ENCODE data around the gene MIGA2.
"Not testable (repeated sequence)": the region's sequence is repeated elsewhere in the genome, so short reads cannot be mapped to it uniquely, and the experiment has no call there.

The MIGA2 gene
- 6.1 to 27.6 (median 14.4) reads per million in 17 experiments for total RNA-seq

GRCh38 chr9:129036241-129036922, at the start of gene MIGA2:
MIGA2 (plus strand) TSS chr9:129036626; CDS start chr9:129040595, 3,969 bp downstream.
- peak; percentile 98 to 99 (median 99) for DNase-seq

GRCh38 chr9:128986671-128987070, 49.8 kb upstream of the MIGA2 start:
- no peak for DNase-seq

DNA sequence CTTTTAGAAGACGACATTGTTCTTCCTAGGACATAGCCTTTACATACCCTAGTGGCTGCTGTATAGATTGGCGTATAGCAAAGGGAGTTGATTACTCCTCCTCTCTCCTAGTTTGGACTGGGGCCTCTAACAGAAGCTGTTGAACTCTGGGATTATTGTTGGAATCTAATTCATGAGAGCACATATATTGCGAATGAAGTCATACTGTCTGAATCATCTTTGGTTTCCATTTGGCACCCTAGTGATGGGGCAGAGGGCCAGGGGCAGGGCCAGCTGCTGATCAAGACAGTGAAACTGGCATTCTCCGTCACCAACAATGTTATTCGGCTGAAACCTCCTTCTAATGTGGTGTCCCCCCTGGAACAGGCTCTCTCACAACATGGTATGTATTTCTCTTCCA, 48.6 kb upstream of the MIGA2 start:
- DNase-seq = no peak

DNA sequence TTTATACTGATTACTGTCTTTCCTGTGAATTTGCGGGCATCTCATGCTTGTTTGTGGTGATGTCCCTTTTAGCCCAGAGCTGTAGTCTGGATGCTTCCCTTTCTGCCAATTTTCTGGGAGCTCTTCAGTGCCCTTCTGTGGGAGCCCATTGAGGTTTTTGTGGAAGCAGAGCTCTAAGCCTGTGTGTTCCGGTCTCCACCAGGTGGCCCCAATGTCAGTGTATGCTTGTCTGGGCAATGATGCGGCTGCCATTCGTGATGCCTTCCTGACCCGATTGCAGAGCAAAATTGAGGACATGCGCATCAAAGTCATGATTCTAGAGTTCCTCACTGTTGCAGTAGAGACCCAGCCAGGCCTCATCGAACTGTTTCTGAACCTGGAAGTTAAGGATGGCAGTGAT, 43.4 kb upstream of the MIGA2 start:
- DNase-seq = no peak

- no peak for DNase-seq
These were observed 40.6 kb upstream of the MIGA2 start for GRCh38 chr9:128995791-128996190.

- DNase-seq = no peak
These were observed 38.0 kb upstream of the MIGA2 start for GRCh38 chr9:128998462-128998861.

DNA sequence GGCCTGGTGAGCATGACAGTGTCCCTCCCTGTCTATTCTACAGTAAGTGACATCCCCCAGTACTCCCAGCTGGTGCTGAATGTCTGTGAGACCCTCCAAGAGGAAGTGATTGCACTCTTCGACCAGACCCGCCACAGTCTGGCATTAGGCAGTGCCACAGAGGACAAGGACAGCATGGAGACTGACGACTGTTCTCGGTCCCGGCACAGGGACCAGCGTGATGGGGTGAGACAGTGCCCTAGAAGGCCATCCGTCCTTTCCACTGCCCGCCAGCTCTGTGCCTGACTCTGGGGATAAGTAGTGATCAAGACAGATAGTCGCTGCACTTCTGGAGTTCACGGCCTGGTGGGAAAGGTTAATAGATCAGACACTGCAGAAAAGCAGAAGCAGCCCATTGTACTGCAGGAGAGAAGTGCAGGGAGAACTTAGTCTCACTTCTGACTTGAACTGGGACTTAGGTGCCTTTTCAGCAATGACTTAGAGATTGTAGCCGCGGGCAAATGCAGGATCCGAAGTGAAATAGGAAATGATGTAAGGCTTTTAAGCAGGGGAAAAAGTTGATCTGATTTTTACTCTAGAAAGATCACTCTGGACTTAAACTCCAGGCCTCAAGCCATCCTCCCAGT, 36.7 kb upstream of the MIGA2 start:
- peak in 1 of 4 experiments; percentile 26 for DNase-seq

- DNase-seq = no peak
These were observed 34.7 kb upstream of the MIGA2 start for GRCh38 chr9:129001504-129002325.

DNA sequence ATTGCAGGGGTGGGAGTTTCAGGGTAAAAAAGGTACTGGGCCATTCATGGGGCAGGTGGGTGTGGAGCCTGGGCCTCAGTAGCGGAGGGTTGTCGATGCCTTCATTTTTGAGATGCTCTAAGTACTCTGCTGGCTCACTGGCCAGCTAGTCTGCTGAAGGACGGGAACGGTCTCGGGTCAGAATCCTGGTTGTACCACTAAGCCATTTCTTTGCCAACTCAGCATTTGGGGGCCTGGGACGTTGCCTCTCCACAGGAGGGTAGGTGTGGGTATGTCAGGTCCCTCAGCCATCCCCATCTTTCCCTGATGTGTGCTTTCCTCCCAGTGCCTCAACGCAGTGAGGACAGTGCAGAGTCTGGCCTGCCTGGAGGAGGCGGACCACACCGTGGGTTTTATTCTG, 33.4 kb upstream of the MIGA2 start:
- DNase-seq = no peak

DNA sequence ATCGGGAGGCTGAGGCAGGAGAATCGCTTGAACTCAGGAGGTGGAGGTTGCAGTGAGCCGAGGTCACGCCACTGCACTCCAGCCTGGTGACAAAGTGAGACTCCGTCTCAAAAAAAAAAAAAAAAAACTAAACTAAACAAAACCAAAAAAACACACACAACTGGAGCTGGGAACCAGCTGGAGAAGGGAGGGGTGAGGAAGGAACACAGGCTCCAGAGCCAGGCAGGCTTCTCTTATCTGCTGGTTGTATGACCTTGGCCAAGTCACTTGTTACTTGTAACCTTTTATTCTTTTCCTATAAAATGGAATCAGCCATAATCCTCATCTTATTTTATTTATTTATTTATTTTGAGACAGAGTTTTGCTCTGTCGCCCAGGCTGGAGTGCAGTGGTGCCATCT, 32.3 kb upstream of the MIGA2 start:
- not testable (repeated sequence) for DNase-seq

- DNase-seq = no peak
These were observed 31.0 kb upstream of the MIGA2 start for GRCh38 chr9:129005336-129005997.

GRCh38 chr9:129006328-129007034, 29.9 kb upstream of the MIGA2 start:
- DNase-seq = peak; percentile 71 to 84 (median 78)

GRCh38 chr9:129007035-129007765, 29.2 kb upstream of the MIGA2 start:
- no peak for DNase-seq

- no peak for DNase-seq
These were observed 28.5 kb upstream of the MIGA2 start for GRCh38 chr9:129007766-129008468.

- no peak for DNase-seq
These were observed 27.9 kb upstream of the MIGA2 start for GRCh38 chr9:129008469-129008965.

DNA sequence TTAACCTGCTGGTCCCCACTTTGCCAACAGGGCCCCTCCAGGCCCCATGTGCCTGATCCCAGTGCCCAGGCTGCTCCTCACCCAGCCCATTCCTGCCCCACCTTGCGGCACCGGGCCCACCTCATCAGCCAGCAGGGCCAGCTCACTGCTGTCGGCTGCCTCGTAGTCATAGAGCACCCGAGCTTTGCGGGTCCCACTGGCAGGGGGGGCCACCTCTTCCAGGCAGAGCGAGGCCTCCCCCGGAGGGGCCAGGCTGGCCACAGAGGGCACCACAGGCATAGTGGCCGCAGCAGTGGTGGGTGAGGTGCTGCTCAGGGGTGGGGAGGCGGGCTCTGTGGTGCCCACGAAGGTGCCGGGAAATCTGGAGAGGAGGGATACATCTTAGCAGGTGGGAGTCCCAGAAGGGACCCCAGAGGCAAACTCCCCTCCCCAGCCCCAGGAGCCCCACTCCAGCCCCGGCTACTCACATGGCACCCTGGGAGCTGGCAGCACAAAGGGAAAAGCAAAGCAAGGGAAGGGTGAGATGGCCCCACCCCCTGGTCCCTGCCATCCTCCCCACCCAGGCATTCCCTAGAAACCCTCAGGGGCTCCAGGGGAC, 27.3 kb upstream of the MIGA2 start:
- DNase-seq = no peak

DNA sequence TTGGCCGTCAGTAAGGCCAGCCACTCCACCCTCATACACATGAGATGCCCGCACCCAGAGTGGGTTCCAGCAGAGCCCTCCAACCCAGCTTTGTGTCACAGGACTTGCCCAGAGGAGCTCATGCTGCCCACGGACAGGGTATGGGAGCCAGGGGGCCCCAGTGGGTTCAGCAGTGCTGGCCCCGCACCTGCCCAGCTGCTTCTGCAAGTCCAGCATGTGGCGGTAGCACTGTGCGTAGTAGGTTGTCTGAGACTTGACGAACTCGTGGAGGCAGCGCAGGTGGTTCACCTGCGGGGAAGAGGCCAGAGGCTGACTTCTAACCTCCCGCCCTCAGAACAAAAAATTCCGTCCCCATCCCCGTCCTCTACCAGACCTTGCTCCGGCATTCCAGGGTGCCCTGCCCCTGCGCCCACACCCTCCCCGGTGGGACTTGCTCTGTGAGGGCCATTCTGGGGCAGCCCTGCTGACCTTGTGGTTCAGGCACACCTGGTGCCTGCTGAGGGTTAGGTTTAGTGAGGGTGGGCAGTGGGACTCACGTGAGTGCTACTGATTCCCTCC, 26.8 kb upstream of the MIGA2 start:
- DNase-seq = no peak

GRCh38 chr9:129010267-129010975, 26.0 kb upstream of the MIGA2 start:
- DNase-seq = no peak

- DNase-seq = no peak
These were observed 25.3 kb upstream of the MIGA2 start for GRCh38 chr9:129011170-129011569.

Data from suppressor macrophage (primary cell).